GM12878 (cell line): ENCODE data around the gene PDZD11. TPM values are rescaled to one million over a fixed set of nuclear protein-coding genes. Genes with fewer than 3 reads are reported as not detected.

Experiments used
- ATAC-seq: fragments of 200-7000 bp; cut with Tn5 transposase; 3 replicates; pipeline ENCODE4 v1.9.1; 2020; ENCODE audit warnings: mild to moderate bottlenecking, moderate library complexity
- BruUV-seq: library from RNA; stranded (reverse); fragments of 400-500 nt; replicated peaks from 2 replicates; lab custom pipeline; 2021; lab: Mats Ljungman, UMichigan
- CTCF ChIA-PET: fragments of 300-600 bp; sonication (Branson Sonifier 250); formaldehyde crosslinking; extraction: SDS; loops from one replicate; lab custom pipeline; 2021; ENCODE audit warnings: inconsistent platforms; lab: Yijun Ruan, JAX
- POLR2A ChIA-PET: fragments of 350-600 bp; formaldehyde crosslinking; extraction: SDS; loops from one replicate; lab custom pipeline; 2021; ENCODE audit warnings: inconsistent platforms; lab: Charles Lee
- RAD21 ChIA-PET: fragments of 300-600 bp; sonication (Branson Sonifier 250); formaldehyde crosslinking; loops from one replicate; lab custom pipeline; 2023; ENCODE audit warnings: antibody characterized with exemption; ENCODE audit not compliant: unreplicated experiment; lab: Charles Lee
- SMC1A ChIA-PET: fragments of 300-600 bp; sonication (Branson Sonifier 250); formaldehyde crosslinking; loops from one replicate; lab custom pipeline; 2023; ENCODE audit not compliant: unreplicated experiment, uncharacterized antibody; lab: Charles Lee
- DNase-seq: peaks from one replicate; pipeline ENCODE4 v3.0.0-alpha.2; 2011; ENCODE audit warnings: low read depth, low spot score
- FAIRE-seq: peaks from 3 replicates; lab custom pipeline; 2011; peaks lifted over from hg19 to GRCh38; lab: Jason Lieb, UNC
- H2AFZ ChIP-seq: 2 replicates; pipeline ENCODE4 v1.6.0; 2011; ENCODE audit warnings: low read depth, low read length, control low read depth; ENCODE audit not compliant: control insufficient read depth
- H3K27ac ChIP-seq: 2 replicates; pipeline ENCODE4 v1.5.1; 2011; ENCODE audit warnings: control low read depth; ENCODE audit not compliant: control insufficient read depth, insufficient read depth
- H3K27me3 ChIP-seq, 2 experiments: replicated peaks in 1 of 2; 2 replicates each; pipeline versions ENCODE4 v1.6.0 to v1.6.1; 2011; ENCODE audit warnings: low read length in 1 of 2; ENCODE audit not compliant: control insufficient read depth in 2 of 2, insufficient read depth in 2 of 2
- H3K36me3 ChIP-seq, 2 experiments: 2 replicates each; pipeline ENCODE4 v1.5.1; 2011; ENCODE audit warnings: low read length in 1 of 2; ENCODE audit not compliant: control insufficient read depth in 2 of 2, insufficient read depth in 2 of 2
- H3K4me1 ChIP-seq: 2 replicates; pipeline ENCODE4 v1.6.1; 2011; ENCODE audit warnings: mild to moderate bottlenecking, low read length, moderate library complexity, mixed read lengths; ENCODE audit not compliant: control insufficient read depth, insufficient read depth
- H3K4me2 ChIP-seq: 2 replicates; pipeline ENCODE4 v1.6.0; 2011; ENCODE audit warnings: control low read depth; ENCODE audit not compliant: control insufficient read depth, insufficient read depth
- H3K4me3 ChIP-seq: fragments of 200-600 bp; sonication (generic); 2 replicates; pipeline ENCODE4 v1.5.1; 2016
- H3K79me2 ChIP-seq: 2 replicates; pipeline ENCODE4 v1.6.0; 2011; ENCODE audit warnings: low read length; ENCODE audit not compliant: control insufficient read depth, insufficient read depth
- H3K9ac ChIP-seq: 2 replicates; pipeline ENCODE4 v1.8.0; 2011; ENCODE audit warnings: low read length, control low read depth, mixed read lengths; ENCODE audit not compliant: control insufficient read depth, insufficient read depth
- H3K9me3 ChIP-seq: replicated peaks from 3 replicates; pipeline ENCODE4 v1.5.1; 2011; ENCODE audit warnings: mild to moderate bottlenecking, low read length; ENCODE audit not compliant: control insufficient read depth, insufficient read depth
- H4K20me1 ChIP-seq: 2 replicates; pipeline ENCODE4 v1.6.0; 2011; ENCODE audit not compliant: control insufficient read depth, insufficient read depth
- BHLHE40 ChIP-seq, 2 experiments: fragments of 450-650 bp in 1 of 2; IDR thresholded peaks; 2 replicates each; pipeline ENCODE4 v1.6.1; 2011 to 2017; ENCODE audit warnings: low read depth in 2 of 2, borderline replicate concordance in 1 of 2, improper control_type of control experiment in 1 of 2, low read length in 1 of 2, mild to moderate bottlenecking in 1 of 2
- CHD4 ChIP-seq: fragments of 200-600 bp; sonication (generic); IDR thresholded peaks from 2 replicates; pipeline ENCODE4 v1.6.1; 2016; ENCODE audit warnings: mild to moderate bottlenecking
- HDAC2 ChIP-seq: fragments of 200-600 bp; sonication (generic); IDR thresholded peaks from 2 replicates; pipeline ENCODE4 v1.6.1; 2017
- JUNB ChIP-seq: IDR thresholded peaks from 2 replicates; pipeline ENCODE4 v1.6.1; 2016; ENCODE audit warnings: antibody characterized with exemption, mild to moderate bottlenecking
- MYC ChIP-seq: IDR thresholded peaks from 2 replicates; pipeline ENCODE4 v1.6.1; 2011; ENCODE audit warnings: mild to moderate bottlenecking, low read length, moderate library complexity, inconsistent platforms; ENCODE audit not compliant: insufficient read depth, insufficient replicate concordance, insufficient read length, severe bottlenecking
- RB1 ChIP-seq: fragments of 450-650 bp; formaldehyde crosslinking; IDR thresholded peaks from 2 replicates; pipeline ENCODE4 v1.6.1; 2017; ENCODE audit warnings: mild to moderate bottlenecking, borderline replicate concordance
- RBBP5 ChIP-seq: fragments of 200-600 bp; sonication (generic); conservative IDR thresholded peaks from 2 replicates; pipeline ENCODE4 v1.6.1; 2016
- STAT1 ChIP-seq: fragments of 450-650 bp; conservative IDR thresholded peaks from 2 replicates; pipeline ENCODE4 v1.6.1; 2014; ENCODE audit warnings: antibody characterized with exemption, mild to moderate bottlenecking
- TAF1 ChIP-seq: IDR thresholded peaks from 2 replicates; pipeline ENCODE4 v1.6.1; 2011; ENCODE audit warnings: mild to moderate bottlenecking, low read depth, low read length, borderline replicate concordance
- ZNF217 ChIP-seq: fragments of 450-650 bp; IDR thresholded peaks from 2 replicates; pipeline ENCODE4 v1.6.1; 2017; ENCODE audit warnings: antibody characterized with exemption, mild to moderate bottlenecking
- ZNF384 ChIP-seq: IDR thresholded peaks from 2 replicates; pipeline ENCODE4 v1.6.1; 2012; ENCODE audit warnings: low read depth, mild to moderate bottlenecking, low read length, improper control_type of control experiment, borderline replicate concordance
- WGBS: methylation state at CpG from one replicate; pipeline ENCODE4 v1.1.6; 2016; ENCODE audit warnings: low lambda C conversion rate; ENCODE audit not compliant: insufficient replicate concordance, insufficient coverage; ENCODE audit errors: missing lambda C conversion rate; 5-methylcytosine and 5-hydroxymethylcytosine counted together
- in situ Hi-C: fragments of 300-500 bp; cut with MboI; formaldehyde crosslinking; loops from 9 replicates; pipeline ENCODE4 v1.14.3; 2018; ENCODE audit warnings: mixed read lengths
- intact Hi-C: fragments of 100-400 bp; cut with micrococcal nuclease; formaldehyde crosslinking; loops from one replicate; pipeline ENCODE4 v1.14.2; 2022; ENCODE audit not compliant: unreplicated experiment
- polyA plus RNA-seq, 11 experiments: library from polyadenylated mRNA; depleted of rRNA in 4 of 11; unstranded in 6 of 11; stranded (reverse) in 5 of 11; fragments of >200 nt; fragmentation: Nextera tagmentation in 4 of 11; fragmentation: Illumina TruSeq in 1 of 11; extraction: Ambion mirVana in 4 of 11; extraction: Trizol in 1 of 11; gene quantifications; 1 replicate in 1 of 11; 2 replicates in 10 of 11; pipeline versions ENCODE4 v1.2.1 to v1.2.3, GENCODE V29; 2011 to 2016; ENCODE audit warnings: inconsistent platforms in 2 of 11, missing spikeins in 2 of 11, low read depth in 1 of 11
- total RNA-seq, 4 experiments: library from RNA; depleted of rRNA in 3 of 4; stranded (reverse); fragments of >200 nt in 3 of 4; fragmentation: Illumina TruSeq in 1 of 4; extraction: Trizol in 1 of 4; gene quantifications; 2 replicates each; pipeline versions ENCODE4 v1.2.1 to v1.2.3, GENCODE V29; 2013 to 2021
- TF ChIP-seq, protein P1 (sequence below): fragments of 450-650 bp; IDR thresholded peaks from 2 replicates; pipeline ENCODE4 v1.6.1; 2017; ENCODE audit warnings: mild to moderate bottlenecking, moderate library complexity

The PDZD11 gene
- total and polyA plus RNA-seq, 10 of the 15 experiments (the other 5 are each of a cell fraction or from before 2014, with no cell fraction given) = 28.4 to 123 (median 55.0) TPM

DNA sequence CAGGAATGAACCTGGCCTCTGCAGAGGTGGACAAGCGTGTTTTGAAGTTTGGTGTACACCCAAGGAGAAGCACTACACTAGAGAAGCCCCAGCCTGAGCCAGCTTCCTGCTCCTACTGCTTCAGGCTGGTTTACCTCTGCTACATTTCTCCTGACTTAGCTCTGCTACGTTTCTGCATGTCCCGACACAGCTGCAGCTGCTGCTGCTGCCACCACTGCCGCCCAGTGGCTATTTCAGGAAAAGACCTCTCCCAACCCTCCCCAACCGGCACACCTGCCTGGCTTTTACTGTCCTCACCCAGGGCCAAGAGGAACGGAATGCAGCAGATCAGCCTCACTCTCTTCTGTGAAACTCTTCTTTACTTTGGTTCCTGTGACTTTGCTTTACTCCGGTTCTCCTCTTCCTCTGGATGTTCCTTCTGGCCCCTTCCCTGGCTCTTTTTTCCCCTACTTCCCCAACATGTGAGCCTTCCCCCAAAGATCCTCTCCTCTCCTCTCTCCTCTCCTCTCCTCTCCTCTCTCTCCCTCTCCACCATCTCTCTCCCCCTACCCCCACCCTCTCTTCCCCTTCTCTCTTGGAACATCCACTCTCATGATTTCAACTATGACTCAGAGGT is 26.7 kb downstream of the PDZD11 start (continued):
- TF ChIP-seq, protein P1, sequence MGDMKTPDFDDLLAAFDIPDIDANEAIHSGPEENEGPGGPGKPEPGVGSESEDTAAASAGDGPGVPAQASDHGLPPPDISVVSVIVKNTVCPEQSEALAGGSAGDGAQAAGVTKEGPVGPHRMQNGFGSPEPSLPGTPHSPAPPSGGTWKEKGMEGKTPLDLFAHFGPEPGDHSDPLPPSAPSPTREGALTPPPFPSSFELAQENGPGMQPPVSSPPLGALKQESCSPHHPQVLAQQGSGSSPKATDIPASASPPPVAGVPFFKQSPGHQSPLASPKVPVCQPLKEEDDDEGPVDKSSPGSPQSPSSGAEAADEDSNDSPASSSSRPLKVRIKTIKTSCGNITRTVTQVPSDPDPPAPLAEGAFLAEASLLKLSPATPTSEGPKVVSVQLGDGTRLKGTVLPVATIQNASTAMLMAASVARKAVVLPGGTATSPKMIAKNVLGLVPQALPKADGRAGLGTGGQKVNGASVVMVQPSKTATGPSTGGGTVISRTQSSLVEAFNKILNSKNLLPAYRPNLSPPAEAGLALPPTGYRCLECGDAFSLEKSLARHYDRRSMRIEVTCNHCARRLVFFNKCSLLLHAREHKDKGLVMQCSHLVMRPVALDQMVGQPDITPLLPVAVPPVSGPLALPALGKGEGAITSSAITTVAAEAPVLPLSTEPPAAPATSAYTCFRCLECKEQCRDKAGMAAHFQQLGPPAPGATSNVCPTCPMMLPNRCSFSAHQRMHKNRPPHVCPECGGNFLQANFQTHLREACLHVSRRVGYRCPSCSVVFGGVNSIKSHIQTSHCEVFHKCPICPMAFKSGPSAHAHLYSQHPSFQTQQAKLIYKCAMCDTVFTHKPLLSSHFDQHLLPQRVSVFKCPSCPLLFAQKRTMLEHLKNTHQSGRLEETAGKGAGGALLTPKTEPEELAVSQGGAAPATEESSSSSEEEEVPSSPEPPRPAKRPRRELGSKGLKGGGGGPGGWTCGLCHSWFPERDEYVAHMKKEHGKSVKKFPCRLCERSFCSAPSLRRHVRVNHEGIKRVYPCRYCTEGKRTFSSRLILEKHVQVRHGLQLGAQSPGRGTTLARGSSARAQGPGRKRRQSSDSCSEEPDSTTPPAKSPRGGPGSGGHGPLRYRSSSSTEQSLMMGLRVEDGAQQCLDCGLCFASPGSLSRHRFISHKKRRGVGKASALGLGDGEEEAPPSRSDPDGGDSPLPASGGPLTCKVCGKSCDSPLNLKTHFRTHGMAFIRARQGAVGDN = no peak
- TF ChIP-seq TAF1 = no peak
- no peak for TF ChIP-seq RB1

DNA sequence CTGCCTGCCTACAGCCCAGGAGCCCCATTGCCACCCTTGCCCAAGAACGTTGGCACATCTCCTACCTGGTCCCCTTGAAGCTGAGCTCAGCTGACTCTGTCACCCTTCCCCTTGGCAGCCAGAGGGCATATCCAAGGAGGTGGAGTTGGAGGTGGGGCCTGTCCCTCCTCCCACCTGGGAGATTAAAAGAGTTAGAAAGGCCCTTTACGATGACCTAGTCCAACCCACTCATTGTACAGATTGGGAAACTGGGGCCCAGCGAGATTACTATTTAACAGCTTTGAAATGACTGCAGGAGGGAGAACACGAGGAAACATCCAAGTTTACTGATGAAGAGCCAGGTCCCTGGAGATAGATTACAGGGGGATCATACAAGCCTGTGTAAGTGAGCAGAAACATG is 29.6 kb downstream of the PDZD11 start, which contains the start of gene P2RY4:
Gene P2RY4 (minus strand): TSS at position 101 of the 400 bp plus-strand sequence. CDS start 580 bp downstream, outside the sequence.
- WGBS = 13% methylated on average over 4 of the region's 4 CpGs
- ATAC-seq (no peak), FAIRE-seq (no peak), DNase-seq (no peak)
- SMC1A ChIA-PET = interaction anchor here (1.2 kb wide), 1 partner anchor 10 kb away, joined by 4 read pairs; no protein-coding TSS in a partner anchor
- POLR2A ChIA-PET = no interaction called here
- H4K20me1 ChIP-seq = no peaks in the 10 kb centered on the region
- no peaks in the 10 kb centered on the region for H3K4me1 ChIP-seq
- no peak within 1 kb of the TSS for H3K4me2 ChIP-seq
- RAD21 ChIA-PET = no interaction called here
- intact Hi-C loops = loop anchor here (5.0 kb wide), 1 partner anchor 228 kb away; no protein-coding TSS in a partner anchor
- H3K27me3 ChIP-seq = no peaks in the 10 kb centered on the region
- no peaks in the 10 kb centered on the region for H3K9me3 ChIP-seq
- H3K4me3 ChIP-seq = no peak within 1 kb of the TSS
- in situ Hi-C loops = no loop called here
- H3K79me2 ChIP-seq = no peaks in the 10 kb centered on the region
- CTCF ChIA-PET = interaction anchor here (1.8 kb wide), 1 partner anchor 9 kb away, joined by 5 read pairs; no protein-coding TSS in a partner anchor
- H3K27ac ChIP-seq = no peak within 1 kb of the TSS
- H3K36me3 ChIP-seq = no peaks in the 10 kb centered on the region
- no peak for TF ChIP-seq HDAC2
- TF ChIP-seq BHLHE40 (IDR thresholded peaks at IDR 0.05; ENCODE audit: borderline replicate concordance in 1 of 2, low read depth in 2 of 2, low read length in 1 of 2) = no peak
- no peak for TF ChIP-seq STAT1
- TF ChIP-seq CHD4 = no peak
- TF ChIP-seq ZNF217 = no peak
- no peak for TF ChIP-seq JUNB
- no peak for TF ChIP-seq RBBP5
- TF ChIP-seq ZNF384 = no peak
- TF ChIP-seq MYC = no peak
- TF ChIP-seq, all 136 proteins: peak for 0
- no peak within 1 kb of the TSS for H2AFZ ChIP-seq
- BruUV-seq = no TSS peak
- no peak within 1 kb of the TSS for H3K9ac ChIP-seq
